ENCODE results near the gene HSPBP1. TPM values are rescaled to one million over a fixed set of nuclear protein-coding genes. Genes with fewer than 3 reads are reported as not detected.

Gene HSPBP1
- total RNA-seq, 1 donor from 2014 or later = 15.0 TPM

DNA sequence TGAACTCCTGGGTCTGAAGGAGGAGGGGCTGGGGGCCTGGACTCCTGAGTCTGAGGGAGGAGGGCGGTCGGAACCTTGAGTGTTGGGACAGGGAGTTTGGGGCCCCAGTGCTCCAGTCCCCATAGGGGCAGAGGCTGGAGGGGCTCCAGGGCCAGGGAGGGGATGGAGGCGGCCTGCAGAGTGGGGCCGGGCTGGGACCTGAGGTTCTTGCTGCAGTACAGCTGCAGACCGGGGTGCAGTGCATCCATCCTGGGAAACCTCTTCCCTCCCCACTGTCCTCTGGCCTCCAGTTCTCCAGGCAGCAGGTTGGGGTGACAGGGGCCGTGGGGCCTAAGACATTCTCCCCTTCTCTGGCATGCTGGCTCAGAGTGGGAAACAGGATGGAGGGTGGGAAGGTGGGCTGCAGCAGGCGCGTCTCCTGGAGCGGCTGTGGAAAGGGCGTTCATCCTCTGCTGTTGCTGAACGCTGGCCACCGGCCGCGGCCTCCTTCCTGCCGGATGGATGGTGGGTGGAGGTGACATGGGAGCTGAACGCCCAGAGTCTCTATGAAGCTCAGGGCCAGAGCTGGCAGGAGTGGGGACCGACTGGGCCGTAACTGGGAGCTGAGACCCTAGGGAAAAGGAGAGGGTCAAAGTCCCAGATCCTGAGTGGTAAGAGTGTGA is 5.5 kb upstream of the HSPBP1 start:
- Histone ChIP-seq H3K4me3 (peak overlapping the region; percentile 98), H3K27ac (peak overlapping the region; percentile 53), H3F3A (ENCODE audit: low read depth) (peaks cover 30% of the 10 kb centered on the region), H3K4me2 (peak overlapping the region; percentile 87), H2AFZ (replicated peaks) (no peak overlapping the region), H4K20me1 (ENCODE audit: low read depth) (peaks cover 5% of the 10 kb centered on the region), H3K79me2 (ENCODE audit: low read depth) (peaks cover 19% of the 10 kb centered on the region), H3K9ac (peak overlapping the region; percentile 85), H3K9me3 (ENCODE audit: low read depth) (no peaks in the 10 kb centered on the region), H3K36me3 (no peaks in the 10 kb centered on the region), H3K27me3 (no peaks in the 10 kb centered on the region), H3K4me1 (peaks cover 8% of the 10 kb centered on the region)
- Mint-ChIP-seq H3K9me3 (no peaks in the 10 kb centered on the region), H3K4me1 (peaks cover 29% of the 10 kb centered on the region), H3K27me3 (ENCODE audit: insufficient read depth, low read depth) (peaks cover 4% of the 10 kb centered on the region), H3K4me3 (peak overlapping the region; percentile 89), H3K27ac (peak overlapping the region; percentile 87), H3K36me3 (peaks cover 3% of the 10 kb centered on the region)
- no peak for TF ChIP-seq EZH2phosphoT487 (IDR thresholded peaks at IDR 0.05)
- no peak for TF ChIP-seq CTCF (IDR thresholded peaks at IDR 0.05)
- TF ChIP-seq EZH2 (IDR thresholded peaks at IDR 0.05) = no peak
- no peak for DNase-seq (ENCODE audit: low spot score)

- peak overlapping the region; percentile 75 for H3K27ac ChIP-seq
- peak overlapping the region; percentile 87 for H3K4me2 ChIP-seq
- peaks cover 35% of the 10 kb centered on the region for H3F3A ChIP-seq (ENCODE audit: low read depth)
- H3K27me3 ChIP-seq = no peaks in the 10 kb centered on the region
- H3K4me1 ChIP-seq = peaks cover 8% of the 10 kb centered on the region
- peaks cover 5% of the 10 kb centered on the region for H4K20me1 ChIP-seq (ENCODE audit: low read depth)
- Mint-ChIP-seq H3K36me3 (no peaks in the 10 kb centered on the region), H3K4me1 (peaks cover 34% of the 10 kb centered on the region), H3K4me3 (peak overlapping the region; percentile 89), H3K9me3 (no peaks in the 10 kb centered on the region), H3K27ac (peak overlapping the region; percentile 89), H3K27me3 (ENCODE audit: insufficient read depth, low read depth) (peaks cover 4% of the 10 kb centered on the region)
- no peak for TF ChIP-seq CTCF (IDR thresholded peaks at IDR 0.05)
- TF ChIP-seq EZH2phosphoT487 (IDR thresholded peaks at IDR 0.05) = no peak
- no peak for TF ChIP-seq EZH2 (IDR thresholded peaks at IDR 0.05)
- H2AFZ ChIP-seq (replicated peaks) = no peak overlapping the region
- no peaks in the 10 kb centered on the region for H3K9me3 ChIP-seq (ENCODE audit: low read depth)
- H3K9ac ChIP-seq = peak overlapping the region; percentile 85
- peak; percentile 45 for DNase-seq (ENCODE audit: low spot score)
- H3K79me2 ChIP-seq (ENCODE audit: low read depth) = peaks cover 19% of the 10 kb centered on the region
- H3K36me3 ChIP-seq = no peaks in the 10 kb centered on the region
- peak overlapping the region; percentile 98 for H3K4me3 ChIP-seq
These were observed 4.6 kb upstream of the HSPBP1 start for GRCh38 chr19:55284405-55285058.

DNA sequence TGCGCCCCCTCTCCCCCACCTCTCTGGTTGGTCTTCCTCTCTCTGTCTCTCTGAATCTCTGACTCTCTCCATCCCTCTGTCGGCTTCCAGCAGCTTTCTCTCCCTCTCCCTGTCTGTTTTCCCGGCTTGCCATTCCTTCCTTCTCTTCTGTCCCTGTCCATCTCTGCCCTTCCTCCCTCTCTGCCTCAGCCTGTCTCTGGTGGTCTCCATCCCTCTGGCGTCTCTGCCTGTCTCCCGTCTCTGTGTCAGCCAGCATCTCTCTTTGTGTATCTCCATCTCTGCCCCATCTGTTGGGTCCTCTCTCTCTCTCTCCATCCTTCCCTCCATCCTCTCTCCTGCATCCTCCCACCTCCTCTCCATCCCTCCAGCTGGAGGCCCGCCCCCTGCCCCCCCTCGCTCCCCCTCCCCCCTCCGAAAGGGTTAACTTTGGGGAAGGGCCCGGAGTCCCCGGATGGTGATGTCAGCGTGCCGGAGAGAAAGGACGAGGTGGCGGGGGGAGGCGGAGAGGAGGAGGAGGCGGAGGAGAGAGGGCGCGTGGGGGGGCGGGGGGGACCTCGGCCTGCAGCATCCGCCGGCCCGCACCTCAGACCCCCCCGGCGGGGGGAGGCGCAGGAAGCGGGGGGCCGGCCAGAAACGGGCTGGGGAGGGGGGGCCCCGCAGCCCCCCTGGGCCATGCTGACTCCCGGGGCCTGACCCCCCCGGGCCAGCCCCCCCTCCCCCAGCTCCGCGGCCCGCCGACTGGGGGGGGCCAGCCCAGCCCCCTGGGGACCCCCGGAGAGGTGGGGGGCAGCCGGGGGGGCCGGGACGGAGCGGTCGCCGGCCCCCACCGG is 3.9 kb upstream of the HSPBP1 start, which contains the start of gene BRSK1:
Gene BRSK1 (plus strand): TSS at position 450 of the 830 bp plus-strand sequence. CDS start 446 bp downstream, outside the sequence.
- Mint-ChIP-seq H3K4me1 (peaks cover 39% of the 10 kb centered on the region), H3K9me3 (no peaks in the 10 kb centered on the region)

More for the DNA sequence above, 3.9 kb upstream of the HSPBP1 start, which contains the start of gene BRSK1:
- DNase-seq (ENCODE audit: low spot score) = peak; percentile 92
- peaks cover 12% of the 10 kb centered on the region for H3K4me1 ChIP-seq
- H3K4me3 Mint-ChIP-seq = peak within 1 kb of the TSS; percentile 89
- no peaks in the 10 kb centered on the region for H3K27me3 ChIP-seq
- H3K27ac ChIP-seq = peak within 1 kb of the TSS; percentile 75
- H3K79me2 ChIP-seq (ENCODE audit: low read depth) = peaks cover 25% of the 10 kb centered on the region
- H3K9ac ChIP-seq = peak within 1 kb of the TSS; percentile 85
- peaks cover 4% of the 10 kb centered on the region for H3K27me3 Mint-ChIP-seq (ENCODE audit: insufficient read depth, low read depth)
- peak within 1 kb of the TSS; percentile 98 for H3K4me3 ChIP-seq
- TF ChIP-seq EZH2phosphoT487 (IDR thresholded peaks at IDR 0.05) (no peak), EZH2 (IDR thresholded peaks at IDR 0.05) (no peak), CTCF (IDR thresholded peaks at IDR 0.05) (no peak)
- peak within 1 kb of the TSS; percentile 57 for H2AFZ ChIP-seq (replicated peaks)
- H3K36me3 Mint-ChIP-seq = no peaks in the 10 kb centered on the region
- peaks cover 43% of the 10 kb centered on the region for H3F3A ChIP-seq (ENCODE audit: low read depth)
- peak within 1 kb of the TSS; percentile 89 for H3K27ac Mint-ChIP-seq
- no peaks in the 10 kb centered on the region for H3K36me3 ChIP-seq
- H3K9me3 ChIP-seq (ENCODE audit: low read depth) = no peaks in the 10 kb centered on the region
- peaks cover 8% of the 10 kb centered on the region for H4K20me1 ChIP-seq (ENCODE audit: low read depth)
- peak within 1 kb of the TSS; percentile 87 for H3K4me2 ChIP-seq

Measured in neural progenitor cell (in vitro differentiated cells).